Neutrophil (primary cell): ENCODE data around the gene POLR3E.

ENCODE experiments used
- H3K27ac ChIP-seq: fragments of 200-600 bp; sonication (generic); 2 replicates; pipeline ENCODE4 v1.5.1; 2016; ENCODE audit warnings: mild to moderate bottlenecking, moderate library complexity
- H3K27me3 ChIP-seq: fragments of 200-600 bp; sonication (generic); 2 replicates; pipeline ENCODE4 v1.6.0; 2016; ENCODE audit warnings: mild to moderate bottlenecking
- H3K36me3 ChIP-seq: fragments of 200-600 bp; sonication (generic); 2 replicates; pipeline ENCODE4 v1.5.1; 2017
- H3K4me1 ChIP-seq, 2 experiments: fragments of 200-600 bp in 1 of 2; sonication (generic) in 1 of 2; 1 replicate in 1 of 2; 2 replicates in 1 of 2; pipeline versions ENCODE4 v1.5.1 to v1.6.1; 2013 to 2016; ENCODE audit warnings: low read depth in 1 of 2, low read length in 1 of 2, mild to moderate bottlenecking in 1 of 2, moderate library complexity in 1 of 2; ENCODE audit not compliant: control insufficient read depth in 1 of 2, insufficient read depth in 1 of 2
- H3K4me3 ChIP-seq, 2 experiments: fragments of 200-600 bp in 1 of 2; sonication (generic) in 1 of 2; 1 replicate in 1 of 2; 2 replicates in 1 of 2; pipeline ENCODE4 v1.5.1; 2013 to 2016; ENCODE audit warnings: low read depth in 1 of 2, low read length in 1 of 2, mild to moderate bottlenecking in 1 of 2, moderate library complexity in 1 of 2
- H3K9me3 ChIP-seq: fragments of 200-600 bp; sonication (generic); 2 replicates; pipeline ENCODE4 v1.5.1; 2016
- TF ChIP-seq, protein P1 (sequence below): fragments of 200-600 bp; sonication (generic); IDR thresholded peaks from 2 replicates; pipeline ENCODE4 v1.5.1; 2016; ENCODE audit warnings: antibody characterized with exemption

POLR3E gene

DNA sequence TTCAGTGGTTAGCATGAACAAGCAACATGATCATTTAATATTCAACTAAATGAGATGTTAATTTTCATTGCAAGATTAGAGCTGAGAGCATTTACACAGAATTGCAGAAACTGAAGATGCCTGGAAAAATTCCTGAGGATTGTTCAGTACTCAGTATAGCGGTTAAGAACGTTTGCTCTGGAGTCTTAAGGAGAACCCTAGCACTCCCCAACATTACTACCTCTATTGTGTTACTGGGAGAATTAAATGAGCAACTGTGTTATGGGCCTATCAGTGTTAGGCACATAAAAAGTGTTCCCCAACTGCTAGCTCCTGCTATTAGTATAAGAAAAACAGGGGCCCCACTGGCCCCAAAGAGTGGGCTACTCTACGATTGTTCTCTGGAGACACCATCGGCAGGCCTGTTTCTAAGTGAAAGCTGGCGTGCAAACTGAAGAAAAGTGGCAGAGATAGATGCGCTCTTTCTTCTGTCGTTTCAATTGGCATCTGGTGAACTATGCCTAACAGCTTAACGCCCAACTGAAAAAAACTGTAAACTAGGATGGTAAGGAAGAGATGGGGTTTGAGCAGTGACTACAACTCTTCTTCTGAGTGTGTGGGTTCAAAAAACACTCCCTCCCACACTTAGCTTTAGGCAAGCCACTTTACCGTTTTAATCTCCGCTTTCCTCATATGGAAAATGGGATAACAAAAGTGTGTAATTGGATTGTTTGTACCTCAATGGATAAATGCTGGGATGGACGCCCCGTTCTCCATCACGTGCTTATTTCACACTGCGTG, 75.9 kb downstream of the POLR3E start:
- H3K27me3 ChIP-seq, result no peaks in the 10 kb centered on the region
- H3K4me3 ChIP-seq, result peak overlapping the region; percentile 73 to 94
- peaks cover 73 to 74% of the 10 kb centered on the region in 2 experiments for H3K4me1 ChIP-seq
- no peak overlapping the region for H3K27ac ChIP-seq
- H3K36me3 ChIP-seq, result no peaks in the 10 kb centered on the region
- TF ChIP-seq, protein P1, sequence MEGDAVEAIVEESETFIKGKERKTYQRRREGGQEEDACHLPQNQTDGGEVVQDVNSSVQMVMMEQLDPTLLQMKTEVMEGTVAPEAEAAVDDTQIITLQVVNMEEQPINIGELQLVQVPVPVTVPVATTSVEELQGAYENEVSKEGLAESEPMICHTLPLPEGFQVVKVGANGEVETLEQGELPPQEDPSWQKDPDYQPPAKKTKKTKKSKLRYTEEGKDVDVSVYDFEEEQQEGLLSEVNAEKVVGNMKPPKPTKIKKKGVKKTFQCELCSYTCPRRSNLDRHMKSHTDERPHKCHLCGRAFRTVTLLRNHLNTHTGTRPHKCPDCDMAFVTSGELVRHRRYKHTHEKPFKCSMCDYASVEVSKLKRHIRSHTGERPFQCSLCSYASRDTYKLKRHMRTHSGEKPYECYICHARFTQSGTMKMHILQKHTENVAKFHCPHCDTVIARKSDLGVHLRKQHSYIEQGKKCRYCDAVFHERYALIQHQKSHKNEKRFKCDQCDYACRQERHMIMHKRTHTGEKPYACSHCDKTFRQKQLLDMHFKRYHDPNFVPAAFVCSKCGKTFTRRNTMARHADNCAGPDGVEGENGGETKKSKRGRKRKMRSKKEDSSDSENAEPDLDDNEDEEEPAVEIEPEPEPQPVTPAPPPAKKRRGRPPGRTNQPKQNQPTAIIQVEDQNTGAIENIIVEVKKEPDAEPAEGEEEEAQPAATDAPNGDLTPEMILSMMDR, result no peak
- H3K9me3 ChIP-seq, result no peaks in the 10 kb centered on the region

GRCh38 chr16:22373662-22374310, 76.6 kb downstream of the POLR3E start:
- Histone ChIP-seq H3K27ac (peak overlapping the region; percentile 53), H3K4me3 (peak overlapping the region; percentile 73 to 94)
- TF ChIP-seq, protein P1, result no peak

DNA sequence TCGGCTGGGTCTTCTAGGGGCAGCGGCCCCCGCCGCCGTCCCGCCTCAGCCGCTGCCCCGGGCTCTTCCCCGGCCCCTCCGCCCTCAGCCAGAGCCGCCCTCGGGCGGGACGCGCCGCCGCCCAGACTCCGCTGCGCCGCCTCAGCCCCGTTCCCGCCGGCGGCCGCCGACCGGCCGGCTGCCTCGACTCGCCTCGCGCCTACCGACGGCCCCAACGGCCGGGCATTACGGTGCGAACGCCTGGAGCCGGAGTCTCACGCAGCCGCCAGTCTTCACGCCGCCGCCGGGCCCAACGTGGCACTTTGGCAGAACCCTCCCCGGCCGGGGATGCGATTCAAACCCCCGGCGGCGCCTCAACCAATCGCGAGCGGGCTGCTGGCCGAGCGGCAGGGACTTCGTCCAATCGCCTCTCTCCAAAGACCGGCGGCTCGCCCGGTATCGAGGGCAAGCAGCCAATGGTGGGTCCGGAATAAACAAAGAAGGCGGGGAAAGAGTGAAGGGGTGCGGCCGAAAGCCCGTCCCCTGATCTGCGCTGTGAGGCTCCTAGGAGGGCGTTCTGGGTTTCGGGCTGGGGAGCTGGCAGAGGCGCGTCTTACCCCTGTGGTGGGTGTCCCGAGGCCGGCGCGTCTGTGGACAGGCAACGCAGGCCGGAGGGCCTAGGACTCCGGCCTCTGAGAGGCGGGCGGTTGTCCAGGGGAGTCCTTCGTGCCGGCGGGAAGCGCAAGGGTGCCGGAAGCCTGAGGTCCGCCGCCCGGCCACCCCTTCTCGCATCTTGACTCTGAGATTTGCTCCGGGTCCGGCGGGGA, 77.3 kb downstream of the POLR3E start, which contains the start of gene CDR2:
Gene CDR2 (minus strand): TSS at position 309 of the 806 bp plus-strand sequence. CDS start 310 bp downstream, outside the sequence.
- TF ChIP-seq, protein P1, result peak; percentile 49
- Histone ChIP-seq H3K36me3 (no peaks in the 10 kb centered on the region), H3K4me1 (peaks cover 58 to 59% of the 10 kb centered on the region in 2 experiments), H3K27me3 (no peaks in the 10 kb centered on the region), H3K27ac (peak within 1 kb of the TSS; percentile 53), H3K9me3 (no peaks in the 10 kb centered on the region), H3K4me3 (peak within 1 kb of the TSS; percentile 73 to 94)

More at GRCh38 chr16:22373662-22374310, 76.6 kb downstream of the POLR3E start:
- peaks cover 66% of the 10 kb centered on the region in 2 experiments for H3K4me1 ChIP-seq
- no peaks in the 10 kb centered on the region for H3K9me3 ChIP-seq
- no peaks in the 10 kb centered on the region for H3K27me3 ChIP-seq
- H3K36me3 ChIP-seq, result no peaks in the 10 kb centered on the region

- Histone ChIP-seq H3K27me3 (no peaks in the 10 kb centered on the region), H3K36me3 (no peaks in the 10 kb centered on the region), H3K4me1 (peaks cover 50 to 51% of the 10 kb centered on the region in 2 experiments), H3K27ac (peak overlapping the region; percentile 53), H3K9me3 (no peaks in the 10 kb centered on the region), H3K4me3 (peak overlapping the region; percentile 73 to 94)
- TF ChIP-seq, protein P1, result no peak
Measured at GRCh38 chr16:22375117-22375962, 78.1 kb downstream of the POLR3E start.
